AG04450 (cell line): ENCODE measurements around the gene HEATR9. TPM values are rescaled to one million over a fixed set of nuclear protein-coding genes. Genes with fewer than 3 reads are reported as not detected.
A peak's percentile ranks its signal among the peaks of the same experiment; 100 is the strongest.

Experiments used
- CTCF ChIA-PET: fragments of 300-600, 350-600 bp; formaldehyde crosslinking; extraction: SDS; loops from one replicate; lab custom pipeline; 2022; ENCODE audit warnings: antibody characterized with exemption, inconsistent platforms; lab: Charles Lee
- POLR2A ChIA-PET: fragments of 350-600 bp; formaldehyde crosslinking; extraction: SDS; loops from one replicate; lab custom pipeline; 2021; ENCODE audit warnings: antibody characterized with exemption, inconsistent platforms; lab: Yijun Ruan, JAX
- DNase-seq: peaks from one replicate; pipeline ENCODE4 v3.0.0-alpha.2; 2011; ENCODE audit warnings: low read depth, low spot score
- H3K27ac ChIP-seq: one replicate; pipeline ENCODE4 v1.5.1; 2012; ENCODE audit warnings: low read depth, low read length, control low read depth
- H3K27me3 ChIP-seq: one replicate; pipeline ENCODE4 v1.6.0; 2012; ENCODE audit warnings: low read length; ENCODE audit not compliant: control insufficient read depth, insufficient read depth
- H3K4me3 ChIP-seq: 2 replicates; pipeline ENCODE4 v1.5.1; 2011; ENCODE audit warnings: mild to moderate bottlenecking, low read depth, low read length, control low read depth
- H3K9me3 ChIP-seq: 2 replicates; pipeline ENCODE4 v1.5.1; 2012; ENCODE audit warnings: low read length; ENCODE audit not compliant: control insufficient read depth, insufficient read depth
- polyA plus RNA-seq: library from polyadenylated mRNA; depleted of rRNA; stranded (reverse); fragments of >200 nt; gene quantifications from 2 replicates; pipeline ENCODE4 v1.2.3, GENCODE V29; 2011
- TF ChIP-seq, protein P1 (sequence below): IDR thresholded peaks from 2 replicates; pipeline ENCODE4 v1.5.1; 2011; ENCODE audit warnings: low read depth, low read length, control low read depth, inconsistent platforms

Gene HEATR9
- polyA plus RNA-seq, 1 experiment = not detected

GRCh38 chr17:35812456-35812855 lies 56.2 kb downstream of the HEATR9 start:
- POLR2A ChIA-PET = no interaction called here
- H3K4me3 ChIP-seq = no peak overlapping the region

GRCh38 chr17:35811759-35812158 lies 56.9 kb downstream of the HEATR9 start:
- Histone ChIP-seq H3K27ac (no peak overlapping the region), H3K9me3 (no peaks in the 10 kb centered on the region; the same call in 1 of the 2 replicates), H3K27me3 (no peaks in the 10 kb centered on the region), H3K4me3 (no peak overlapping the region)
- ChIA-PET POLR2A (no interaction called here), CTCF (interaction anchor here (9.6 kb wide), 1 partner anchor 46 kb away, joined by 478 read pairs; the partner anchor contains the start of gene C17orf50)
- TF ChIP-seq, protein P1, sequence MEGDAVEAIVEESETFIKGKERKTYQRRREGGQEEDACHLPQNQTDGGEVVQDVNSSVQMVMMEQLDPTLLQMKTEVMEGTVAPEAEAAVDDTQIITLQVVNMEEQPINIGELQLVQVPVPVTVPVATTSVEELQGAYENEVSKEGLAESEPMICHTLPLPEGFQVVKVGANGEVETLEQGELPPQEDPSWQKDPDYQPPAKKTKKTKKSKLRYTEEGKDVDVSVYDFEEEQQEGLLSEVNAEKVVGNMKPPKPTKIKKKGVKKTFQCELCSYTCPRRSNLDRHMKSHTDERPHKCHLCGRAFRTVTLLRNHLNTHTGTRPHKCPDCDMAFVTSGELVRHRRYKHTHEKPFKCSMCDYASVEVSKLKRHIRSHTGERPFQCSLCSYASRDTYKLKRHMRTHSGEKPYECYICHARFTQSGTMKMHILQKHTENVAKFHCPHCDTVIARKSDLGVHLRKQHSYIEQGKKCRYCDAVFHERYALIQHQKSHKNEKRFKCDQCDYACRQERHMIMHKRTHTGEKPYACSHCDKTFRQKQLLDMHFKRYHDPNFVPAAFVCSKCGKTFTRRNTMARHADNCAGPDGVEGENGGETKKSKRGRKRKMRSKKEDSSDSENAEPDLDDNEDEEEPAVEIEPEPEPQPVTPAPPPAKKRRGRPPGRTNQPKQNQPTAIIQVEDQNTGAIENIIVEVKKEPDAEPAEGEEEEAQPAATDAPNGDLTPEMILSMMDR = no peak
- no peak for DNase-seq

More at GRCh38 chr17:35812456-35812855, 56.2 kb downstream of the HEATR9 start:
- no peak for DNase-seq
- H3K27me3 ChIP-seq = no peaks in the 10 kb centered on the region
- H3K27ac ChIP-seq = no peak overlapping the region
- H3K9me3 ChIP-seq = no peaks in the 10 kb centered on the region; the same call in 1 of the 2 replicates
- TF ChIP-seq, protein P1 = no peak
- CTCF ChIA-PET = interaction anchor here (0.6 to 9.6 kb wide), 4 partner anchors 8 to 753 kb away, joined by 3 to 478 read pairs (median 9); partner anchors contain the start of gene C17orf50

GRCh38 chr17:35809855-35810461 lies 58.7 kb downstream of the HEATR9 start:
- POLR2A ChIA-PET = interaction anchor here (0.6 to 1.8 kb wide), 7 partner anchors 9 to 791 kb away, joined by 3 to 13 read pairs (median 4); partner anchors contain the start of gene MRM1
- Histone ChIP-seq H3K4me3 (peak overlapping the region; percentile 99), H3K27me3 (no peaks in the 10 kb centered on the region), H3K27ac (peak overlapping the region; percentile 91), H3K9me3 (no peaks in the 10 kb centered on the region; the same call in 1 of the 2 replicates)
- CTCF ChIA-PET = interaction anchor here (1.0 to 9.6 kb wide), 8 partner anchors 10 to 196 kb away, joined by 3 to 478 read pairs (median 12); partner anchors contain the start of gene C17orf50
- DNase-seq = no peak
- TF ChIP-seq, protein P1 = no peak

- H3K27me3 ChIP-seq = no peaks in the 10 kb centered on the region
- TF ChIP-seq, protein P1 = peak; percentile 78
- peak; percentile 96 for DNase-seq
- POLR2A ChIA-PET = interaction anchor here (0.5 to 1.8 kb wide), 25 partner anchors 8 to 1082 kb away, joined by 3 to 24 read pairs (median 4); partner anchors contain the start of genes AP2B1, MRM1, PEX12 and RASL10B
- no peaks in the 10 kb centered on the region; the same call in 1 of the 2 replicates for H3K9me3 ChIP-seq
- CTCF ChIA-PET = interaction anchor here (0.6 to 9.6 kb wide), 28 partner anchors 8 to 768 kb away, joined by 3 to 478 read pairs (median 5); partner anchors contain the start of gene C17orf50
- H3K27ac ChIP-seq = peak within 1 kb of the TSS; percentile 91
- peak within 1 kb of the TSS; percentile 99 for H3K4me3 ChIP-seq
These were observed 59.5 kb downstream of the HEATR9 start, which contains the start of gene TAF15 for GRCh38 chr17:35808962-35809854. TSS of gene TAF15 (plus strand) at chr17:35809484. CDS start at chr17:35809570, 86 bp downstream.
